ENCODE results near the gene RNPC3. TPM values are rescaled to one million over a fixed set of nuclear protein-coding genes. Genes with fewer than 3 reads are reported as not detected.
"Not testable (repeated sequence)": the region's sequence is repeated elsewhere in the genome, so short reads cannot be mapped to it uniquely, and the experiment has no call there.

RNPC3 gene
- total RNA-seq, 2 donors from 2014 or later, result 16.9 to 19.4 TPM

DNA sequence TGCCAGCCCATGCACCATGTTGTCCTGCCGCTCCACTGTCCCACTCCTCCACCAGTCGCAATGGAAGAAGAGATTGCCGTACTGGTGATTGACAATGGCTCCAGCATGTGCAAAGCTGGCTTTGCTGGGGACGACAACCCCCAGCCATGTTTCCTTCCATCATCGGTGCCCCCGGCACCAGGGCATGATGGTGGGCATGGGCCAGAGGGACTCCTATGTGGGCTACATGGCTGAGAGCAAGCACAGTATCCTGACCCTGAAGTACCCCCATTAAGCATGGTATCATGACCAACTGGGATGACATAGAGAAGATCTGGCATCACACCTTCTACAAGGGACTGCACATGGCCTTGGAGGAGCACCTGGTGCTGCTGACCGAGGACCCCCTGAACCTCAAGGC, 44.0 kb downstream of the RNPC3 start:
- H3K9me3 Mint-ChIP-seq, result peaks cover 30% of the 10 kb centered on the region
- no peak overlapping the region for H3K27ac ChIP-seq (ENCODE audit: low read depth, low read length)
- no peaks in the 10 kb centered on the region for H3K36me3 ChIP-seq (ENCODE audit: control insufficient read depth, insufficient read depth, low read length)
- H3K27ac Mint-ChIP-seq, result no peak overlapping the region
- no peak overlapping the region for H3K4me3 ChIP-seq (ENCODE audit: low read length)
- no peak overlapping the region for H3K4me3 Mint-ChIP-seq
- H3K9ac ChIP-seq (ENCODE audit: extremely low read depth, low read length, poor library complexity, severe bottlenecking), result no peak overlapping the region
- H3K27me3 Mint-ChIP-seq (ENCODE audit: insufficient read depth), result no peaks in the 10 kb centered on the region
- H3K9me3 ChIP-seq (ENCODE audit: control insufficient read depth, low read length), result no peaks in the 10 kb centered on the region
- no peaks in the 10 kb centered on the region for H3K36me3 Mint-ChIP-seq (ENCODE audit: low read depth)
- DNase-seq, result no peak
- no peak for TF ChIP-seq CTCF (conservative IDR thresholded peaks at IDR 0.05)
- H3K27me3 ChIP-seq (ENCODE audit: control insufficient read depth, insufficient read depth, low read length, poor library complexity, severe bottlenecking), result no peaks in the 10 kb centered on the region
- WGBS, 2 experiments (ENCODE audit: insufficient coverage in 1 of 2, insufficient read length in 1 of 2), result 93 to 95% methylated on average over 4 to 7 of the region's 7 CpGs
- no peaks in the 10 kb centered on the region for H3K4me1 ChIP-seq (ENCODE audit: control insufficient read depth, insufficient read depth, low read length)
- H3K4me1 Mint-ChIP-seq, result no peaks in the 10 kb centered on the region

DNA sequence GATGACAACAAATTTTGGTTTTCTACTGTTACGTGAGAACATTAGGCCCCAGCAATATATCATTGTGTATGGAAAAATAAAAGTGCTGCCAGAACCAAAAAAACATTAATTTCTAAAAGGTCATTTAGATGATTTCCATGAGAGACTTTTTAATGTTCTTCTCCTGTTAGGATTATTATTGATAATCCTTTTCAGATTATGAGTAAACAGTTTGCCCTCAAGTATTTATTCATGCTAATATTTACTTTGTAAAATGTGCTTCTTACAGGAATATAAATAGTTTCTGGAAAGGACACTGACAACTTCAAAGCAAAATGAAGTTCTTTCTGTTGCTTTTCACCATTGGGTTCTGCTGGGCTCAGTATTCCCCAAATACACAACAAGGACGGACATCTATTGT, 45.8 kb downstream of the RNPC3 start, which contains the start of gene AMY2B:
AMY2B (plus strand) TSS at position 301 of the 400 bp plus-strand sequence; CDS start at position 315, 14 bp downstream.
- not testable (repeated sequence) for DNase-seq; H3K27me3 Mint-ChIP-seq (ENCODE audit: insufficient read depth); H3K4me1 ChIP-seq (ENCODE audit: control insufficient read depth, insufficient read depth, low read length); H3K4me1 Mint-ChIP-seq; H3K4me3 Mint-ChIP-seq; H3K9ac ChIP-seq (ENCODE audit: extremely low read depth, low read length, poor library complexity, severe bottlenecking); H3K4me3 ChIP-seq (ENCODE audit: low read length); H3K36me3 ChIP-seq (ENCODE audit: control insufficient read depth, insufficient read depth, low read length); H3K36me3 Mint-ChIP-seq (ENCODE audit: low read depth); H3K9me3 ChIP-seq (ENCODE audit: control insufficient read depth, low read length); H3K27ac Mint-ChIP-seq; H3K27ac ChIP-seq (ENCODE audit: low read depth, low read length); H3K27me3 ChIP-seq (ENCODE audit: control insufficient read depth, insufficient read depth, low read length, poor library complexity, severe bottlenecking)
- WGBS, 2 experiments (ENCODE audit: insufficient coverage in 1 of 2, insufficient read length in 1 of 2), result 96 to 100% methylated on average over 1 of the region's 2 CpGs
- peaks cover 30% of the 10 kb centered on the region for H3K9me3 Mint-ChIP-seq

DNA sequence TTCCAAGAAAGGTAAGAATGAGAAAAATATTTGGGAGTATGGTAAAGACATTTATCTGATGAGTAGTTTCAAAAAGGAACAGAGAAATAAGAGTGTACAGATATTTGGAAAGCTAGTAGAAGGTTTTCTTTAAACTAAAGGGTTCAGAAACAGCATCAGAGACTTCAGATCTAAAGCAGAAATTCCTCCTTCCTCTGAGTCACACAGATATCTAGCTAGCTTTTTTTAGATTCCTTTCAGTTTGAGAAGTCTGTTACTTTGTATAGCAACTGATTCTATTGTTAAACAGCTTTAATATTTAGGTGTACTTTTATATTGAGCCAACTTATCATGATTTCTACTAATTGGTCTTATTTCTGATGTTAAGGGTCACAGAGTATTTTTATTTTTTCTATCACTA, 50.6 kb downstream of the RNPC3 start:
- Mint-ChIP-seq H3K4me3 (no peak overlapping the region), H3K36me3 (ENCODE audit: low read depth) (no peaks in the 10 kb centered on the region), H3K27me3 (ENCODE audit: insufficient read depth) (no peaks in the 10 kb centered on the region), H3K4me1 (no peaks in the 10 kb centered on the region), H3K27ac (no peak overlapping the region), H3K9me3 (peaks cover 31% of the 10 kb centered on the region)
- no peak for TF ChIP-seq CTCF (conservative IDR thresholded peaks at IDR 0.05)
- Histone ChIP-seq H3K27ac (ENCODE audit: low read depth, low read length) (no peak overlapping the region), H3K27me3 (ENCODE audit: control insufficient read depth, insufficient read depth, low read length, poor library complexity, severe bottlenecking) (no peaks in the 10 kb centered on the region), H3K36me3 (ENCODE audit: control insufficient read depth, insufficient read depth, low read length) (no peaks in the 10 kb centered on the region), H3K9me3 (ENCODE audit: control insufficient read depth, low read length) (no peaks in the 10 kb centered on the region), H3K4me3 (ENCODE audit: low read length) (no peak overlapping the region), H3K9ac (ENCODE audit: extremely low read depth, low read length, poor library complexity, severe bottlenecking) (no peak overlapping the region), H3K4me1 (ENCODE audit: control insufficient read depth, insufficient read depth, low read length) (no peaks in the 10 kb centered on the region)
- no peak for DNase-seq

DNA sequence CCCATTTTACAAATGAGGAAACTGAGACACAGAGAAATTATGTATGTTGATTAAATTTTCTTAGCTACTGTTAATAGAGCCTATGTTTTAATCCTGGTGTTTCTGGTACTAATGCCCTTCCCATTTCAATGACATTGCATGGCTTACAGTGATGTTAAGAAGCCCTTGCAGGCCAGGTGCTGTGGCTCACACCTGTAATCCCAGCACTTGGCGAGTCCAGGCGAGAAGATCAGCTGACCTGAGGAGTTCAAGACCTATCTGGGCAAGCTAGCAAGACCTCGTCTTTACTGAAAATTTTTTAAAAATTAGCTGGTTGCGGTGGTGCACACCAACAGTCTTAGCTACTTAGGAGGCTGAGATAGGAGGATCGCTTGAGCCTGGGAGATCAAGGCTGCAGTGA, 51.3 kb downstream of the RNPC3 start:
- not testable (repeated sequence) for H3K9ac ChIP-seq (ENCODE audit: extremely low read depth, low read length, poor library complexity, severe bottlenecking); DNase-seq; H3K4me3 Mint-ChIP-seq; H3K4me3 ChIP-seq (ENCODE audit: low read length); H3K9me3 ChIP-seq (ENCODE audit: control insufficient read depth, low read length); H3K27me3 ChIP-seq (ENCODE audit: control insufficient read depth, insufficient read depth, low read length, poor library complexity, severe bottlenecking); H3K36me3 ChIP-seq (ENCODE audit: control insufficient read depth, insufficient read depth, low read length); H3K27ac ChIP-seq (ENCODE audit: low read depth, low read length); H3K36me3 Mint-ChIP-seq (ENCODE audit: low read depth); H3K4me1 ChIP-seq (ENCODE audit: control insufficient read depth, insufficient read depth, low read length); H3K27me3 Mint-ChIP-seq (ENCODE audit: insufficient read depth); H3K27ac Mint-ChIP-seq; H3K4me1 Mint-ChIP-seq
- 93% methylated on average over 2 of the region's 5 CpGs; no CpG with 5 or more reads in 1 of the 2 experiments for WGBS, 2 experiments (ENCODE audit: insufficient coverage in 1 of 2, insufficient read length in 1 of 2)
- H3K9me3 Mint-ChIP-seq, result peaks cover 30% of the 10 kb centered on the region
